Right lobe of liver (tissue), 4 donors: Measurements from ENCODE around the gene SLC39A11.
A peak's percentile ranks its signal among the peaks of the same experiment; 100 is the strongest.

ENCODE experiments used
- CTCF ChIP-seq, 4 donors: fragments of 200-600 bp in 3 of 4; fragments of 450-650 bp in 1 of 4; IDR thresholded peaks; one replicate each; pipeline versions ENCODE4 v1.5.1 to v1.8.0; 2016 to 2022; ENCODE audit warnings: antibody characterized with exemption in 4 of 4, mild to moderate bottlenecking in 2 of 4
- POLR2A ChIP-seq: fragments of 450-650 bp; IDR thresholded peaks from one replicate; pipeline ENCODE4 v1.6.1; 2017; ENCODE audit warnings: antibody characterized with exemption, mild to moderate bottlenecking
- donor health status: DM: no; HTN: no; CAD: no.
- donor health status: DM: no; HTN: no; CAD: no.
- donor health status: DM: no; HTN: yes; CAD: no.

DNA sequence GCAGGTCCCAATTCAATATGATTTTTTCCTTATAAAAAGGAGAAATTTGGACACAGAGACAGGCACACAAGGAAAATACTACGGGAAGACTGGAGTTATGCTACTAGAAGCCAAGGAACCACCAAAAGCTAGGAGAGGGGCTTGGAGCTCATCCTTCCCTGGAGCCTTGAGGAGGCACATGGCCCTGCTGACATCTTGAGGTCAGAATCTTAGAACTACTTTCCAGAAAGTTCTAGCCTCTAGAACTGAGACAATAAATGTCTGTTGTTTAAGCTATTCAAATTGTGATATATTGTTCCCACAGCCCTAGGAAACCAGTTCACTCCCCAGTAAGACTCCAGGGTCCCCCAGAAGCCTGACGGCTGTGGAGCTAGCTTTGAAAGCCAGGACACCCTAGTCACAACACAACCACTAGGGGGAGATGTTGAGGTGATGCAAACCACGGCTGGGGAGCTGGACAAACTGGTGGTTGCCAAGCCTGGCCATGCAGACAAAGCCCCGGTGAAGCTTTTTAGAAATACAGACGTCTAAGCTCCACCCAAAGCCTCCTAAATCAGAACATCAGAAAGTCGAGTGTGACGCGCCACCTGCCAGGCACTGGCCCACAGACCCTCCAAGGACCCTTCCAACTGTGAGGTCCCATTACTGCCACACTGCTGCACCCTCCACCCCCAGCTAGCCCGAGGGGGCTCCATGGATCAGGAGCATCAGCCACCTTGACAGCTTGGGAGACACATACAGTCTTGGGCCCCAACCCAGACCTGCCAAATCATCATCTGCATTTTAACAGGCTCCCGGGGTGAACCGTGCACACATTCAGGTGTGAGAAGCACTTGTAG, 106.4 kb downstream of the SLC39A11 start:
- TF ChIP-seq CTCF (IDR thresholded peaks at IDR 0.05) (peak; percentile 77 to 89 (median 84)), POLR2A (no peak)
